Fibroblast of pulmonary artery (primary cell): ENCODE measurements around the gene C1orf35.

ENCODE experiments used
- DNase-seq: peaks from one replicate; pipeline ENCODE4 v3.0.0-alpha.2; 2010; ENCODE audit warnings: low read depth
- H3K4me3 ChIP-seq: replicated peaks from 2 replicates; pipeline ENCODE4 v1.5.1; 2011; ENCODE audit warnings: low read depth, mild to moderate bottlenecking, control low read depth, low read length, moderate library complexity
- TF ChIP-seq, protein P1 (sequence below): IDR thresholded peaks from 2 replicates; pipeline ENCODE4 v1.5.1; 2011; ENCODE audit warnings: mild to moderate bottlenecking, control low read depth, low read length, inconsistent platforms; ENCODE audit errors: missing control alignments

C1orf35 gene

DNA sequence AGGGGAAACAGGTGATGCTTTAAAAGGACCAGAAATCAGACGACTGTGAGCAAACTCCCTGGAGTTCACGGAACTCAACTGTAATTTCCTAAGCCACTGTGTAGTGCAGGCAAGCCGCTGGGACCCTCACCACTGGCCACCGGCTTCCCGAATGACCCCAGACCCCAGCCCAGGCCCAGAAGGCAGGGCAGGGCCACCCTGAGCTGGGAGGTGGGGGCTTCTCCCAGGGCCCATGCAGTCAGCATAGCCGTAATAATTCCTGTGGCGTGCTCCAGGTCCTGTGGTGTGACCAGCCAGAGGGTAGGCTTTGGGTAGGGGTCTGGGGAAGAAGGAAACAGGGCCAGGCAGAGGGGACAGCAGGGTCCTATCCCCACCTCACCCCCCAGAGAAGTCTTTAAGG, 24.1 kb downstream of the C1orf35 start:
- DNase-seq: no peak
- TF ChIP-seq, protein P1, sequence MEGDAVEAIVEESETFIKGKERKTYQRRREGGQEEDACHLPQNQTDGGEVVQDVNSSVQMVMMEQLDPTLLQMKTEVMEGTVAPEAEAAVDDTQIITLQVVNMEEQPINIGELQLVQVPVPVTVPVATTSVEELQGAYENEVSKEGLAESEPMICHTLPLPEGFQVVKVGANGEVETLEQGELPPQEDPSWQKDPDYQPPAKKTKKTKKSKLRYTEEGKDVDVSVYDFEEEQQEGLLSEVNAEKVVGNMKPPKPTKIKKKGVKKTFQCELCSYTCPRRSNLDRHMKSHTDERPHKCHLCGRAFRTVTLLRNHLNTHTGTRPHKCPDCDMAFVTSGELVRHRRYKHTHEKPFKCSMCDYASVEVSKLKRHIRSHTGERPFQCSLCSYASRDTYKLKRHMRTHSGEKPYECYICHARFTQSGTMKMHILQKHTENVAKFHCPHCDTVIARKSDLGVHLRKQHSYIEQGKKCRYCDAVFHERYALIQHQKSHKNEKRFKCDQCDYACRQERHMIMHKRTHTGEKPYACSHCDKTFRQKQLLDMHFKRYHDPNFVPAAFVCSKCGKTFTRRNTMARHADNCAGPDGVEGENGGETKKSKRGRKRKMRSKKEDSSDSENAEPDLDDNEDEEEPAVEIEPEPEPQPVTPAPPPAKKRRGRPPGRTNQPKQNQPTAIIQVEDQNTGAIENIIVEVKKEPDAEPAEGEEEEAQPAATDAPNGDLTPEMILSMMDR: no peak
- no peak overlapping the region for H3K4me3 ChIP-seq

DNA sequence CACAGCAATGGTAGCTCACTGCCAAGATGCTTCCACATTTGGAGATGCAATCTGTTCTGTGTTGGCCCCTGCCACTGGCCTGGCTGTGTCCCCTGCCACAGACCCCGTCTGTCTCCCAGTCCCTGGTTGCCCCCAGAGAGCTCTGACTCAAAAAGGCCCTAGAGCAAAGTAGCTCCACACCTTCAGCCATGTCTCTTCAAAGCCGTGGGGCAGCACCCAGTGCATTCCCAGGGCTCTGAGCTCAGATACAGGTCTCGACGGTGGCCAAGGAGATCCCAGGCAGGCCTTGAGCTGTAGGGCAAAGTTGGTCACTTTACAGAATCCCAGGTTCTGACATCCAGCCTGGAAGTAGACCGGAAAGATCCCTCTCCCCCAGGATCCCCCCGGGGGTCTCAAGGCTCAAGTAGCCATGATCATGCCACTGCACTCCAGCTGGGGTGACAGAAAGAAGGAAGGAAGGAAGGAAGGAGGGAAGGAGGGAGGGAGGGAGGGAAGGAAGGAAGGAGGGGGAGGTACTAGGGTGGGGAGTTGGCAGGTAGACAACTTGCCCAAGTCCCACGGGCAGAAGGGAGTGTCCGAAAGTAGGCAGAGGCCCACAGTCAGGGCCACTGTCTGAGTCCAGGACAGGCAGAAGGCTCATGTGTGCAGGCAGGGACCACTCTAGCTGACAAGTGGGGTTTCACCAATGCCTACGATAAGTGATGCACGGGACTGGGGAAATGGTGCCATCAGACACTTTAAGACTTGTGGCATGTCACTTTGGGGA, 25.4 kb downstream of the C1orf35 start:
- DNase-seq: no peak
- H3K4me3 ChIP-seq: no peak overlapping the region
- TF ChIP-seq, protein P1: no peak

DNA sequence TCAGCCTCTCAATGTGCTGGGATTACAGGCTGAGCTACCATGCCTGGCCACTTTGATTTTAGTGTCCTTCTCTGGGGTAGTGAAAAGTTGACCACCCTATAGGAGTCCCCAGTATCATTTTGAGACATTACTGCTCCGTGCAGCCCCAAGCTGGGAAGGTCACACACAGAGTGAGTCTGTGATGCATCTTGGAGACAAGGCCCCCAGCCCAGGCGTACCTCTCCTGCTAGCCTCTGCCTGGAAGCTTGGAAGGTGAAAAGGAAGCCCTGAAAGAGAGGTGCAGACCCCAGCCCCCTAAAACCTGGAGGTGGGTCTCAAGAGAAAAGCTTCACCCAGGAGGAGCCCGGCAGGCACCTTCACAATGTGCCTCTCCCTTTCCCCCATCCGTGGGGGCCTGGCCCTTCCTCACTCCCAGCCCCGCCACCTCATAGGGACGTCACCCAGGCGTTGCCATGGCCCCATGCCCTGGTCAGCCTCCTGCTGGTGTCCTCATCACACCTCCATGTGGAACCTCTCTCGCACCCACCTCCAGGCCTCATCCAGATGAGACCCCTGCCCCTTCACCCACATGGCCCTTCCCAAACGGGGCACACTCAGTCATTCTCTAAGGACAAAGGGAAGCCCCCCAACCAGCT, 26.2 kb downstream of the C1orf35 start:
- DNase-seq: no peak
- no peak overlapping the region for H3K4me3 ChIP-seq
- TF ChIP-seq, protein P1: no peak

DNA sequence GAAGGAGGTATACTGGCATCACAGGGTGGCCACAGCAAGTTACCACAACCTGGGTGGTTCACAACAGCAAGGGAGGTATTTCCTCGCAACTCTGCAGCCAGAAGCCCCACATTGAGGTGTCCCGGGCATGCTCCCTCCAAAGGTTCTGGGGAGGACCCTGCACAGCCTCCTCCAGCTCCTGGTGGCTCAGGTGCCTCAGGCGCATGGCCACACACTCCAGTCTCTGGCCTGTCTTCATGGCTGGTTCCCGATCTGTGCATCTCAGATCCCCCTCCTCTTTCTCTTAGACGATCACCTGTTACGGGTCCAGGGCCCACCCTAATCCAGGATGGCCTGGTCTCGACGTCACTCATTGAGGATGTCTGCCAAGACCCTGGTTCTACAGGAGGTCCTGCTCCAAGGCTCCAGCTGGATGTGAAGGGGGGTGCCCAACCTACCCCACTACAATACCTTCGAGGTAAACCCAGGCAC, 27.3 kb downstream of the C1orf35 start:
- no peak overlapping the region for H3K4me3 ChIP-seq
- TF ChIP-seq, protein P1: no peak
- DNase-seq: no peak

DNA sequence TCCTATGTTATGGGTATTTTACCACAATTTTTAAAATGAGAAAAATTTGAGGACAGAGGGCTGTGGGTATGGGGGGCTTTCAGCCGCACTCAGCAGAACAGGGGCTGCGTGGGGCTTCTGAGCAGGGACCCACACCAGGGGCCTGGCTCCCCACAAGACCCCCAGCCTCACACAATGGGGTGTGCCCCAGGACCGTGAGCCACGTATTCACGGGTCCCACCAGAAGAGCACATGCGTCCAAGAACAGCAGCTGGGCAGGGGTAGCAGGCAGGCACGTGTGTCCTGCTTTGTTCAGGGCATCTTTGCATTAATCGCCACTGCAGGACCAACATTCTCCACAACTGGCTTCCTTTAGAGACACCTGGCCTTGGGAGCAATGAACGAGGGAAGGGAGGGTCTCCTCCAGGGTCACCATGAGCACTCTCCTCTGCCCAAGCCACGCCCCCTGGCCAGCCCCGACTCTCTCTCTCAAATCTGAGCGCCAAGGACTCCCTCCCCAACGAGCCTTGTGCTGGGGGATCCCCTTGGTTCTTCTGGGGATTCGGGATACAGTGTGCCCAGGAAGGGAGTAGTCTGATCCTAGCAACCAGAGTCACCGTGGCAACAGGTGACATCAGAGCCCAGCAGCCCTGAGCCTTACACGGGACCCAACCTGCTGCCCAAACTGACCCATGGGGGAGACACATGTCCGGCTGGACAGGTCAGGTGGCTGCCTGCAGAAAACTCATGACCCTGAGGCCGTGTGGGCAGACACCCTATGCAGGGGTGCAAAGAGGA, 28.0 kb downstream of the C1orf35 start:
- no peak for DNase-seq
- TF ChIP-seq, protein P1: no peak

DNA sequence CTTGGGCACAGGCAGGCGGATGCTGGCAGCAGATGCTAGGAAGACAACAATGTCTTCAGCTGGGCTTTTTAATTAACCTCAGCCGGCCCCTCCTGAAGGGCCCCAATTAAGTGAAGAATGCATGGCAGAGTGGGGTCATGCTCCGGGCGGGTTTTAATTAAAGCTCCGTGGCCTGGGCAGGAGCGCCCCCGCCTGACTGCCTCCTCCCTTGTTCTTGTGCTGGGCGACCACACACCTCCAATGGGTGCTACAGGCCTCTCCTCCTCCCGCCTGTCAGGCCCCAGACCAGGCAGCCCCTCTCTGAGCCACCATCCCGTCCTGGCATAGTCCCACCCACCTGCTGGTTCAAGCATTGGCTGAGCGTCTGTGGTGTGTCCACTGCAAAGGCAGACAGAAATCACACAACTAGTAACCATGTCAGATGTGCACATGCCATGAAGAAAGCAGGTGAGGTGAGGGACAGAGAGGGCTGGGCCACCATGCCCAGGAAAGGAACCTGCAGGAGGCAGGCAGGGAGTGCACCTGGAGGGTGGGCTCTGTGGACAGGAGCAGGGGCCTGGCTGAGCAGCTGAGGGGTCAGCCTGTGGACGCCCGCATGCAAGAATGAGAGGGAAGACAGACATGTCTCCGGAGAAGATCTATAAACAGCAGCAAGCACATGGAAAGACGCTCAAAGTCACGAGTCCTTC, 29.1 kb downstream of the C1orf35 start:
- TF ChIP-seq, protein P1: peak; percentile 12

More for the DNA sequence above, 28.0 kb downstream of the C1orf35 start:
- H3K4me3 ChIP-seq: no peak overlapping the region

More for the DNA sequence above, 29.1 kb downstream of the C1orf35 start:
- H3K4me3 ChIP-seq: no peak overlapping the region
- no peak for DNase-seq
